HUDEP-2 (cell line): ENCODE data around the gene HOXC4.
"Not testable (repeated sequence)": the region's sequence is repeated elsewhere in the genome, so short reads cannot be mapped to it uniquely, and the experiment has no call there.

Source experiments
- DNase-seq, 76 experiments: peaks; one replicate each; lab custom pipeline; 2025; ENCODE audit not compliant: unreplicated experiment in 76 of 76; lab: John Stamatoyannopoulos, UW

HOXC4 gene

DNA sequence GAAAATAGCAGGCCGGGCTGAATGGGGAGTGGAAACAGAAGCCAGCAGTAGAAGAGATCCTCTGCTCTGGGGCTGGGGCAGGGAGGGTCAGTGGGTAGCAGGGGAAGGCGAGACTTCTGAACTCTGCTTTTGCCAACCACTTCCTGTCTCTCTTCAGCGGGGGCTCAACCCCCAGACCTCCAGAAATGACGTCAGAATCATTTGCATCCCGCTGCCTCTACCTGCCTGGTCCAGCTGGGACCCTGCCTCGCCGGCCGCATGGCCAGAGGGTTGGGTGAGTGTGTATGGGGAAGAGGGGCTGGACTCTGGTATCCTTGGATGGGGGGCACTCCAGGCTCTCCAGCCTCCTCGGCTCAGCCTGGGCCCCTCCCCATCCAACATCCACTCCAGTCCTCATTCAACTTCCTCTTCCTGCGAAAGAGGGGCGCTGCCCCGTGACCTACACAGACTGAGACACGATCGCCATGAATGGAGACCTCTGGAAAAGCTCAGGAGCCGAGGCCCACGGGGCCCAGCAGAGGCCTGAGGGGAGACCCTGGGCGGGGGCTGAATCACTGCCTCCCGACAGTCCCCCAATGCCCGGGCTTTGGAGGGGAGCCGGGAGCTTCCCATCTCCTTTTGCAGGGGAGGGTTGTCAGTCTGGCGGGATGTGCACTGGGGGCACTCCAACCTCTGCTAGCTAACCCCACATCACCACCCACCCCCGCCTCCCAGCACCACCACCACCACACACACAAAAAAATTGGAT, 458 bp upstream of the HOXC4 start:
- DNase-seq, result no peak

DNA sequence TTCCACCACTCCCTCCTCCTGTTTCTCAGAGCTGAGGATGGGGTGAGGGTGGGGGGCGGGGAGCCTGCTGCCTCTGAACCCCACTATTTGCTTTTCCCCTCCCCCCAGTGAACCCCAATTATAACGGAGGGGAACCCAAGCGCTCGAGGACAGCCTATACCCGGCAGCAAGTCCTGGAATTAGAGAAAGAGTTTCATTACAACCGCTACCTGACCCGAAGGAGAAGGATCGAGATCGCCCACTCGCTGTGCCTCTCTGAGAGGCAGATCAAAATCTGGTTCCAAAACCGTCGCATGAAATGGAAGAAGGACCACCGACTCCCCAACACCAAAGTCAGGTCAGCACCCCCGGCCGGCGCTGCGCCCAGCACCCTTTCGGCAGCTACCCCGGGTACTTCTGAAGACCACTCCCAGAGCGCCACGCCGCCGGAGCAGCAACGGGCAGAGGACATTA, 1.1 kb downstream of the HOXC4 start:
- DNase-seq, result no peak

DNA sequence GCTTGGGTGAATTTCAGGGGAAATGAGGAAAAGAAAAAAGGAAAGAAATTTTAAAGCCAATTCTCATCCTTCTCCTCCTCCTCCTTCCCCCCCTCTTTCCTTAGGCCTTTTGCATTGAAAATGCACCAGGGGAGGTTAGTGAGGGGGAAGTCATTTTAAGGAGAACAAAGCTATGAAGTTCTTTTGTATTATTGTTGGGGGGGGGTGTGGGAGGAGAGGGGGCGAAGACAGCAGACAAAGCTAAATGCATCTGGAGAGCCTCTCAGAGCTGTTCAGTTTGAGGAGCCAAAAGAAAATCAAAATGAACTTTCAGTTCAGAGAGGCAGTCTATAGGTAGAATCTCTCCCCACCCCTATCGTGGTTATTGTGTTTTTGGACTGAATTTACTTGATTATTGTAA, 1.9 kb downstream of the HOXC4 start:
- DNase-seq, result no peak

DNA sequence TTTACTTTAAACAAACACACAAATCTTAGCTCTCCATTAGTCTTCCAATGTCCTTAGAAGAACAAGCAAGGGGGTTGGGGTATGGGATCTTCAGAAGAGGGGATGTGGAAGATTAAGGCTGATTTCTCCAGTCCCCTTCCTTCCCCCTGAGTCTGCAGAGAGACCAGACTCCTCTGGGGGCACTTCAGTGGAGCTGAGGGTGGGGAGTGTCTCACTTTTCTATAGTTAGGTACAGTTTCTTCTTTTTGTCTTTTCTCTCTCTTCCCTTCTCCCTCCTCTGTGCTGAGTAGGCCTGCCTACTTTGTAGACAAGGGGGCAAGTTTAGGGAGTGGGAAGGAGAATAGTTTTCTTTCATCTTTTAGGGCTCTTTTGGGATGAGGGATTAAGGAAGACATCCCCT, 2.5 kb downstream of the HOXC4 start:
- no peak for DNase-seq

- no peak for DNase-seq
Measured at GRCh38 chr12:54058128-54058768, 4.6 kb downstream of the HOXC4 start.

DNA sequence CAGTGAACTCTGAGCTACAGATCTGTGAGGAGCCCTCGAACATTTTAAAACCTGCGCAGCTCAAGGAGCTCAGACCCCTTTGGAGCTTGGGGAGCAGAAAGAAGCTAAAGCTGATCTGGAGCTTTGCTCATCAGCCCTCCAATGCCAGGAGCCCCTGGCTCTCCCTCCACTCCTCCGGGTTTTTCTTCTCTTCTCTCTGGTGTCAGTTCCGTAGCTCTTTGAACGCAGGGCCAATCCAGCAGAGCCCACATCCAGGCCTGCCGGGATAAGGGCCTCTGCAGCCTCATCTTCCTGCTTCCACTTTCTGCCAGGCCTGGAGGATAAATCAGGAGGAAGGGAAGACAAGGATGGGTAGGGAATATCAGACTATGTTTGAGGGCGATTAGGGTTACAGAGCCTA, 6.0 kb downstream of the HOXC4 start:
- DNase-seq, result no peak

DNA sequence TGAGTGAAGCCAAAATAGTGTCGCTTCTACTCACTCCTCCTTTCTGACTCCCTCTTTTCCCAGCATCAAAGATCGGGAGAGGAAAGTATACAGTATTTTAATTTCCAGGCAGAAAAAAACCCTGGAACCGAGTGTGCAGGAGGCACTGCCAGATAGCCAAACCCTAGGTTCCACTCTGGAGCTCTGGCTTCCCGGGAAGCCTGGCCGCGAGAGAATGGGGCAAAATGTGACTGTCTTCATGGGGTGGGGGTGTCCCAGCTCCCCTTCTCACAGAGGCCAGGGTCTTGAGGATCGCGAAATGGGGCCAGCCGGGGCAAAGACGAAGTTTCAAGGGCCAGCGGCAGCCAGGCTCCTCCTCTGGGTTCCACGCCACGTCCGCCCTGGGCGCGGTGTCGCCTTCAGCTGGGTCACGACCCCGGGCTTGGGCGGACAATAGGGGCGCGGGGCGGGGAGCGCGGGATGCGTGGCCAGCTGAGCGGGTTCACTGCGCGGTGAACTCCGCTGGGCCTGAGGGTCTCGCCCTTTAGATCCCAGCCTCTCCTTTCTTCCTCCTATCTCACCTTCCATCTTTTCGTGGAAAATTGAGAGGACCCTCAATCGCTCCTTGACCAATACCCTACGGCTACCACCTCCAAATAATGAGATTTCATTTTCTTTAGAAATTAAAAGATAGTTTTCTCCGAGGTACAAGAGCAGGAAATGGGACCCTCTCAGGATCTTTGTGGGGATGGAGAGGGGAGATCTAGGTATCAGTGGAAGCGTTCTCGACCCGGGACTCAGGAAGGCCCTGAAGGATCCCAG, 6.7 kb downstream of the HOXC4 start:
- no peak for DNase-seq

DNA sequence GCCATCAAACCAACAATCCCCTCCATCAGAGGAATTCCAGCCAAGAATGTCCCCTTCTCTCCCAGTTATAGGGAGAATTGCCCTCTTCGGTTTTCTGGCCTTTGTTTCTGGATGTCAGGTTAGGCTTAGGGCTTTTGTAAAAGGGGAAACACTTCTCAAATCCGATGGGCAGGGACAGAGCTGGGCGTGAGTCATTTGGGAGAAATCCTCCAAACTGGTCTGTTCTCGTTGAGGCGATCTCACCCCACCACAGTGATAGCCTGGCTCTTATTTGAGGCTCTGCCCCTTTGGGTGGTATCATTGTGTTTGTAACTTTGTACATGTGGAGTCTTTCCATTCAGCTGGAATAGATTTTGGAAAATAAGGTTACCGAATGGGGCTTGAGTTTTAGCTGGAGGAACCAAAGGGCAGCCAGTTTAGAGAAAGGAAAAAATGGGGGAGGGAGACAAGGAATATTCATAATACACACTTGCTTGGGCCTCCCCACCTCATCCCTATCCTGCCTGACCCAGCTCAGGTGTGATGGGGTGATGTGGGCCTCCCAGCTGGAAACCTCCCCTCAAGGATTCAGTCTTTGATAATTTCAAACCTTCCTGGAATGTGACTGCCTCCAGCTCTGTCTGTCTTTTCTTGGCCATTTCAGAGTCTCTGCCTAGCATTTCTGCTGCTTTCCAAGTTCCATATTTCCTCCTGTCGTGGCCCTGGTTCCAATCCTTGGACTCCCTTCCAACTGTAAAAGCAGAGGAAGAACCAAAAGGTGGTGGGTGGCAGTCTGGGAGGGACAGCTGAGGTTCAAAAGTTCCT, 7.5 kb downstream of the HOXC4 start:
- no peak for DNase-seq

GRCh38 chr12:54065677-54066076, 12.0 kb downstream of the HOXC4 start:
- DNase-seq, result no peak

- DNase-seq, result no peak
Measured at GRCh38 chr12:54066408-54066807, 12.8 kb downstream of the HOXC4 start.

GRCh38 chr12:54068418-54069070, 14.9 kb downstream of the HOXC4 start:
- no peak for DNase-seq

GRCh38 chr12:54071942-54072341, 18.3 kb downstream of the HOXC4 start:
- no peak for DNase-seq

DNA sequence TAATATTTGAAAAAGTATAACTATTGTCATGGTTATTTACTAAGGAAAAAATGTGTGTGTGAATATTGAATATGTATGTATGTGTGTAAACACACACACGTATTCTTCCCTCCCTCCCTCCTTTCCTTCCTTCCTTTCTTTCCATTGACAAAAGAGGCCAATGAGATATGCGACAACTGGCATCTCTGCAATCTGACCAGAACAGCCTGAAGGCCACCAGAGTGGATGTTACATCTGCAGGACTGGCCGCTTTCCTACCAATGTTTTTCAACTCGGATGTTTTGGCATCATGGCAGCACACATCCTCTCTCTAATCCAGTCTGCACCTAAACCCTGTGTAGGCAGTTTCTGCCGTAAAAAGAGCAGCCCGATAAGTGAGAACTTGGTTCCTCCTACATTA, 20.7 kb downstream of the HOXC4 start:
- DNase-seq, result no peak

GRCh38 chr12:54075409-54075808, 21.8 kb downstream of the HOXC4 start:
- DNase-seq, result no peak

DNA sequence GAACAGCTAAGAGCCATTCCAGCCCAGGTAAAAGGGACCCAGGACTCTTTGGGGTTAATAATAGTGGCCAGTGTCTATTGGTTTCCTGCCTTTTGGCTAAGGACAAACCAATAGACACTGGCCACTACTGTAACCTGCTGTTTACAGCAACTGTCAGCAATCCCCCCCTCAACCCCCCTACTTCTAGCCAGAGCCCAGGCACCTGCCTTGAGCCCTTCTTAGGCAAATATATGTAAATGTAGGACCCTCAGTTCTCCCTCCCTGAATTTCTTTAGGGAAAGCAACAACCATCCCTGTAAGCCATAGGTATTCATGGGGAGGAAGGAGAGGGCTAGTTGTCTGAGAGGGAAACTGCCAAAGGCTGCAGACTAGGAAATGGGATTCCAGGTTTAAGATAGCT, 22.3 kb downstream of the HOXC4 start:
- no peak for DNase-seq

GRCh38 chr12:54077843-54078242, 24.2 kb downstream of the HOXC4 start:
- not testable (repeated sequence) for DNase-seq

DNA sequence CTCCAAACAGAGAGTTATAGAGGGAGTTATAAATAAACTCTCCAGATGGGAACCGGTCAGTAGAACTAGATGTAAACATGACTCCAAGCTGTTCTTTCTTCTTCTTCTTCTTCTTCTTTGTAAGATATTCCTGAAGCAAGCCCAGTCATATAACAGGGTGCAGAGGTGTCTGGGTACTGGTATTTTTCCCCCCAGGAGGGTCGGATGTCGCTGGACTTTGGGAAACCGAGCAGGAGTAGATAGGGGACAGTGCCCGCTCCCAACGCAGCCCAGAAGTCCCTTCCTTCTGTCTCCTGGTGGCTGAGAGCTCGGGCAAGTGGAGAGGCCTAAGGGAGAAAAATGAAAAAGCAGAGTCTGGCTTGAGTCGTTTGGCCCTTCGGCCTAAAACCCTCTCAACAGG, 25.5 kb downstream of the HOXC4 start:
- DNase-seq, result not testable (repeated sequence)

DNA sequence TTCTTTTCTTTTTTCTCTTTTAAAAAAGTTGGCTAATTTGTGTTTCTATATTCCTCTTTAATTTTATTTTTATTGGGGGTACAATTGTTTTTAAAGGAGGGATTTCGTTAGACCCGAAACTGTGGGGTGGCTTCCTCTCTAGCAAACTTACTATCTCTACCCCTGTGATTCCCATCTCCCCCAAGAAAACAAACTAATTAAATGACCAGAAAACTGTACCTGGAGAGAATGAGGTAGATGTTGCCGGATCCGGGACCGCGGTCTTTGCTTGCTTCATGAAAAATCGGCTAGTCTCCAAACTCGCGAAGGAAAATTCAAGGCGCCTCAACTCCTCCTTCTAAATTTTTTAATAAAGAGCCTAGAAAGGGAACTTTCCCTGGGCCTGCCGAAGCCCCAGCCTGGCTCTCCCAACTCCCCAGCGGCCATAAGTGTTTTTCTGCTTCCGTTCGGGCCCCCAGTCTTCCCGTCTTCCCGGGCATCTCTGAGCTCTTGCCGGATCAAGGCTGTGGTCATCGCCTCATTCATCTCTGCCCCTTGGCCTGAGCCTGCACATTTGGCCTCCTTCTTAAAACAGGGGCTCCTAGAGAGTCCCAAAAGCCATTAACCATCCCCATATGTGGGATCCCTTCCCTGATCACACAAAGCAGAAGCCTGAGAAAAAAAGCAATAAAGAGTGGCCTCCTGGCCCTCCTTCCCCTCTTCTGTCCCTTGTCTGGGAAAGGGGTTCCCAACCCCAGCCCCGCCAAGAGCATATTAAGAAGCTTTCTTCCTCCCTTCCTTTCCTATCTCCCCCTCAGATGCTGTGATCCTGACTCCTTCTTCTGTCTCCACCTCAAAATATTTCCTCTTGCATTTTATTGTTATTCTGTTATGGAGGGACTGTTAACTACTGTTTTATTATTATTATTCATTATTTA, 26.6 kb downstream of the HOXC4 start:
- DNase-seq, result not testable (repeated sequence)

DNA sequence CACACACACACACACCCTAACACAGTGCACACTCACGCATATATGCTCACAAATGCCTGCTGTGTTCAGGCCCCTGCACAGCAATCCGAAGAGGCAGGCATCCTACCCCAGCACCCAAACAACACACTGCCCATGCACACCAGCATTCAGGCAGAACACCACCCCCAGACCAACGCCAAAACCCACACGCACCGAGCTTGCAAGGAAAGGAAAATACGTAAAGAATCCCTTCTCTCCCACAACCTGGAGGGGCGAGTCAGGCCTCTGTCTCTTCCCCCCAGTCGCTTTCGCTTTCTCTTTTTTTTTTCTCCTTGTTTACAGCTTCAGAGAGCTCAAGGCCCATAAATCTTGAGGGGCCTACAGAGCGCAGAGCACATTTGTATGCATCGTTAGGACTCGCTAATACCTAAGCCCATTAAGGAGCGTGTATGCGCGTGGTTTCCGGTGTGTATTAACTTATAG, 27.4 kb downstream of the HOXC4 start:
- not testable (repeated sequence) for DNase-seq
